G401 (cell line): ENCODE data around the gene MMP19. TPM values are rescaled to one million over a fixed set of nuclear protein-coding genes. Genes with fewer than 3 reads are reported as not detected.
"Not testable (repeated sequence)": the region's sequence is repeated elsewhere in the genome, so short reads cannot be mapped to it uniquely, and the experiment has no call there.

Experiments used
- DNase-seq: peaks from one replicate; pipeline ENCODE4 v3.0.0-alpha.2; 2015; ENCODE audit warnings: low spot score
- in situ Hi-C: cut with HindIII; loops from 2 replicates; pipeline ENCODE4 v1.10.0; 2016; ENCODE audit warnings: low sequenced_read_pairs, mixed read lengths
- total RNA-seq: library from RNA; depleted of rRNA; stranded (reverse); fragments of >200 nt; shearing (Covaris generic); gene quantifications from 2 replicates; pipeline ENCODE4 v1.2.3, GENCODE V29; 2014; rRNA removed

The MMP19 gene
- 0.98 and 1.8 TPM in 2 replicates for total RNA-seq

GRCh38 chr12:55842681-55843429 is at the start of gene MMP19:
Gene MMP19 (minus strand): TSS chr12:55842936. CDS start chr12:55842830, 106 bp downstream.
- no peak for DNase-seq
- in situ Hi-C loops, result no loop called here

DNA sequence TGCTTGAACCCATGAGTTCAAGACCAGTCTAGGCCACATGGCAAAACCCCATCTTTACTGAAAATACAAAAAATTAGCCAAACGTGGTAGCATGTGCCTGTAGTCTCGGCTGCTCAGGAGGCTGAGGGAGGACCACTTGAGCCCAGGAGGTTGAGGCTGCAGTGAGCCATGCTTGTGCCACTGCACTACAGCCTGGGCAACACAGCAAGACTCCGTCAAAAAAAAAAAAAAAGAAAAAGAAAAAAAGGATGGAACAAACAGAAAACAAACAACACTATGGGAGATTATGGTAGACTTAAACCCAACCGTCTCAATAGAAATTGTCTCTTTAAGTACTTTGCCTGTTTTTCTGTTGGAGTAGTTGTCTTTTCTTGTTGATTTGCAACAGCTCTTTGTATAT is 48.6 kb upstream of the MMP19 start:
- no peak for DNase-seq
- in situ Hi-C loops, result no loop called here

- in situ Hi-C loops, result no loop called here
- no peak for DNase-seq
These were observed 42.4 kb upstream of the MMP19 start for GRCh38 chr12:55885113-55885512.

- in situ Hi-C loops, result no loop called here
- DNase-seq, result no peak
These were observed 35.1 kb upstream of the MMP19 start for GRCh38 chr12:55877824-55878223.

DNA sequence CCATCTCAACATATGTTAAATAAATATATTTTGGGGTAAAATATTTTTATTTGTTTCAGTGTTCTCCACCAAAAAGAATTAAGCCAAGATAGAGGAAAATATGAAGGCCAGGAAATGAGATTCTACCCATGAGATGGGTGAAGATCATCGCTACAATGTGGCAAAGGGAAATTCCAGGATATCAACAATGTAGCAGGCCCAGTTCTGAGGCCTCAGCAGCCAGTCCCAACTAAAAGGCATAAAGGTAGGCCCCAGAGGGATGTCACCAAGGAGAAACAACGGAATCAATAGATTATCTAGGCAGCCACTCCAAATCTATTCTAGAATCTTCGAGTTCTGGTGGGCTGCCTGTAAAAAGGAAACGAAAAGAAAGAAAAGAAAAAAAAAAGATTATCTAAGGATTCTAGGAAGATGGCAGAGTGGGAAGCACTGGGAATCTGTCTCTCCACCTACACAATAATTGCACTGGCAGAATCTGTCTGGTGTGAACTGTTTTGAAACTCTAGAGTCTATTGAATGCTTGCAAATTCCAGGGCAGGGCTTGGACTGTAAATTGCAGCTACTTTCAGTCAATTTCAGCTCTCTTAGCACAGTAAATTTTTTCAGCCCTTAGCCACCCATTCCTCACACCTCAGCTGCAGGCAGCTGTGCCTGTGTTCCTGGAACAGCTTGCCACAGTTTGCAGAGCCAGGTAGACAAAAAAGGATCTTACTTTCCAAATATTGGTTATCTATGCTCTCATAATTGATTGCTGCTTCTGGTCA is 33.1 kb upstream of the MMP19 start:
- in situ Hi-C loops, result no loop called here

GRCh38 chr12:55874443-55874842 is 31.7 kb upstream of the MMP19 start:
- no peak for DNase-seq
- in situ Hi-C loops, result no loop called here

More for the DNA sequence above, 33.1 kb upstream of the MMP19 start:
- DNase-seq, result no peak

- in situ Hi-C loops, DNase-seq: not testable (repeated sequence)
These were observed 23.8 kb upstream of the MMP19 start for GRCh38 chr12:55866454-55867004.

DNA sequence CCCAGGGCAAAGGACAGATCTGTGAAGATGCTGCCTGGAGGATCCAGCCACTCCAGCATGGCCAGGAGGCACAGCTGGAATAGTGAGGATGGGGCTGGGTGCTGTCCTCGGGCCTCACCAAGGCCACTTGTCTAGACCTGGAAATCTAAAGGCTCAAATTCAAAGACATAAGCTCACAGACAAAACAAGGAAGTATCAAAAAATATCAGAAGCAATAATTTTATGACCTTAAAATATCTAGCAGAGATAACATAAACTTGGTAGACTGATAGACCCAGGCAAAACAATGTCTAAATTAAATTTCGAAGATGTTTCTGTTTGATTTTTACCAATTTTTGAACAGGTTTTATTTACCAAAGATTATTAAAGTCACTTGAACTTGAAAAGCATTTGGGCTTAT is 22.6 kb upstream of the MMP19 start:
- no peak for DNase-seq
- in situ Hi-C loops, result no loop called here

DNA sequence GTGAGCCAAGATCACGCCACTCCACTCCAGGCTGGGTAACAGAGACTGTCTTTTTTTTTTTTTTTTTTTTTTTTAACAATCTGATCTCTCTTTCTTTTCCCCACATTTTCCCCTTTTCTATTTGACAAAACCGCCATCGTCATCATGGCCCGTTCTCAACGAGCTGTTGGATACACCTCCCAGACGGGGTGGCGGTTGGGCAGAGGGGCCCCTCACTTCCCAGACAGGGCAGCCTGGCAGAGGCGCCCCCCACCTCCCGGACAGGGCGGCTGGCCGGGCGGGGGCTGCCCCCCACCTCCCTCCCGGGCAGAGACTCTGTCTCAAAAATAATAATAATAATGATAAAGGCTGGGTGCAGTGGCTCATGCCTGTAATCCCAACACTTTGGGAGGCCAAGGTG is 20.2 kb upstream of the MMP19 start:
- in situ Hi-C loops, result not testable (repeated sequence)

GRCh38 chr12:55862286-55862685 is 19.6 kb upstream of the MMP19 start:
- no peak for DNase-seq
- in situ Hi-C loops, result no loop called here

More for the DNA sequence above, 20.2 kb upstream of the MMP19 start:
- not testable (repeated sequence) for DNase-seq

DNA sequence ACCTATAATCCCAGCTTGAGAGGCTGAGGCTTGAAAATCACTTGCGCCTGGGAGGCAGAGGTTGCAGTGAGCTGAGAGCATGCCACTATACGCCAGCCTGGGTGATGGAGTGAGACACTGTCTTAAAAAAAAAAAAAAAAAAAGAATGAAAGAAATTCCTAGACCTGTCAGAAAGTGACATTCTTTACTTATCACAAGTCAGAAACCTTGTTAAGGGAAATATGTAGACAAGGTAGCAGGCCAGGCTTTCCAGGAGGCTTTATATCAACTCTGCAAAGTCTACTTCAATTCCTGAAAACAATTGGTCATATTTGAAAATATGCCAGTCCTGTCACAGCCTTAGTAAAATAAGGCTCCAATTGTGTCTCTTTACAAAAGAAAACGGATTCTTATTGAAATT is 19.1 kb upstream of the MMP19 start:
- DNase-seq, result no peak
- in situ Hi-C loops, result no loop called here

DNA sequence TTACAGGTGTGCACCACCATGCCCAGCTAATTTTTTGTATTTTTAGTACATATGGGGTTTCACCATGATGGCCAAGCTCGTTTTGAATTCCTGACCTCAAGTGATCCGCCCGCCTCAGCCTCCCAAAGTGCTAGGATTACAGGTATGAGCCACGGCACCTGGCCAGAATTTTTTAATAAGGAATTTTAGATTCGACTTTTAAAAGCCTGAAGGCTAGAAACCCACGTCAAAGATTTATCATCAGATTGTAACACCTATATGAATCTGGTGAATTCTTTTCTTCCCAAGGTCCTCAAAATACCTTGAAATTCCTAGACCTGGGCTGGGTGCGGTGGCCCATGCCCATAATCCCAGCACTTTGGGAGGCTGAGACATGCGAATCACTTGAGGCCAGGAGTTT is 18.7 kb upstream of the MMP19 start:
- in situ Hi-C loops, result no loop called here
- DNase-seq, result no peak

GRCh38 chr12:55852740-55853139 is 10.0 kb upstream of the MMP19 start:
- DNase-seq, result no peak
- in situ Hi-C loops, result no loop called here

GRCh38 chr12:55850893-55851292 is 8.2 kb upstream of the MMP19 start:
- in situ Hi-C loops, result no loop called here

GRCh38 chr12:55850401-55850800 is 7.7 kb upstream of the MMP19 start:
- in situ Hi-C loops, result no loop called here
- no peak for DNase-seq

More at GRCh38 chr12:55850893-55851292, 8.2 kb upstream of the MMP19 start:
- no peak for DNase-seq

- in situ Hi-C loops, result no loop called here
These were observed 7.0 kb upstream of the MMP19 start for GRCh38 chr12:55849616-55850343.

GRCh38 chr12:55847603-55848291 is 5.0 kb upstream of the MMP19 start:
- in situ Hi-C loops, result no loop called here
- DNase-seq, result no peak

More at GRCh38 chr12:55849616-55850343, 7.0 kb upstream of the MMP19 start:
- DNase-seq, result no peak

GRCh38 chr12:55847033-55847432 is 4.3 kb upstream of the MMP19 start:
- in situ Hi-C loops, result no loop called here
- DNase-seq, result no peak
